ENCODE results near the gene CD7. TPM values are rescaled to one million over a fixed set of nuclear protein-coding genes. Genes with fewer than 3 reads are reported as not detected.

CD7 gene
- total RNA-seq, result 1.4 TPM

GRCh38 chr17:82317394-82318168 lies at the start of gene CD7:
Gene CD7, minus strand, starts transcription at chr17:82317608. Its CDS starts 113 bp downstream, at chr17:82317495.

GRCh38 chr17:82358465-82359350 lies 41.3 kb upstream of the CD7 start, which contains the start of gene TEX19:
Gene TEX19, plus strand, starts transcription at chr17:82359247. Its CDS starts 2,904 bp downstream, at chr17:82362151.

GRCh38 chr17:82333279-82334171 lies 16.1 kb upstream of the CD7 start, which contains the start of gene SECTM1:
Gene SECTM1, minus strand, starts transcription at chr17:82333766. Its CDS starts 6,526 bp downstream, at chr17:82327240.

GRCh38 chr17:82273327-82274133 lies 43.9 kb downstream of the CD7 start, which contains the start of gene CSNK1D:
Gene CSNK1D, minus strand, starts transcription at chr17:82273700. Its CDS starts 319 bp downstream, at chr17:82273381.

Other genes with a start within 250 kb of the CD7 start
- gene FASN, start 219.4 kb downstream of the CD7 start, total RNA-seq, result 50.2 TPM
- 39.7 TPM for gene CCDC57, start 104.8 kb downstream of the CD7 start, total RNA-seq
- 35.7 TPM for gene SLC16A3, start 88.6 kb downstream of the CD7 start, total RNA-seq
- gene CSNK1D, start 43.9 kb downstream of the CD7 start, total RNA-seq, result 75.4 TPM
- 3.6 TPM for gene SECTM1, start 16.2 kb upstream of the CD7 start, total RNA-seq
- gene TEX19, start 41.6 kb upstream of the CD7 start, total RNA-seq, result not detected
- 0.29 TPM for gene UTS2R, start 54.2 kb upstream of the CD7 start, total RNA-seq
- 40.5 TPM for gene HEXD, start 100.7 kb upstream of the CD7 start, total RNA-seq
- gene OGFOD3, start 101.0 kb upstream of the CD7 start, total RNA-seq, result 26.9 TPM
- gene CYBC1, start 133.1 kb upstream of the CD7 start, total RNA-seq, result 40.9 TPM
- 50.8 TPM for gene NARF, start 141.1 kb upstream of the CD7 start, total RNA-seq
- gene FOXK2, start 202.1 kb upstream of the CD7 start, total RNA-seq, result 38.5 TPM